ENCODE data around the gene ATG4D.

Gene ATG4D

DNA sequence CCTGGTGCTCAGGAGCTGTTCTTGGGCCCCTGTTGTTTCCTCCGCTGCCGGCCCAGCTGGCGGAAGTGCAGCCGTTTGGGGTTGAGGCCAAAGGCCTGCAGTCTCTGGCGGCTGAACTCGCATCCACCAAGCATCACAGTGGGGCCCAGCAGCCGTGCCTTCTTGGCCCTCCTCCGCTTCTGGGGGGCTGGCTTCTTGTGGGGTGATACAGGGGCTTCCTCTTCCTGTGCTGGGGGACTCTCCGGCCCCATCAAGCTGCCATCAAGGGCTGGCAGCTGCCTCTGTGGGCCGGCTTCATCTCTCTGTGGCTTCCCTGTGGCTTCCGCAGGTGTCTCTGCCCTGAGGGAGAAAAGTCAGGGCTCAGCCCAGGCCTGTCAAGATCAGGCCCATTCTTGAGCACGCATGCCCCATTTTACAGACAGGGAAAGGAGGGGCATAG, 10.3 kb downstream of the ATG4D start:
- TF ChIP-seq, protein P1, sequence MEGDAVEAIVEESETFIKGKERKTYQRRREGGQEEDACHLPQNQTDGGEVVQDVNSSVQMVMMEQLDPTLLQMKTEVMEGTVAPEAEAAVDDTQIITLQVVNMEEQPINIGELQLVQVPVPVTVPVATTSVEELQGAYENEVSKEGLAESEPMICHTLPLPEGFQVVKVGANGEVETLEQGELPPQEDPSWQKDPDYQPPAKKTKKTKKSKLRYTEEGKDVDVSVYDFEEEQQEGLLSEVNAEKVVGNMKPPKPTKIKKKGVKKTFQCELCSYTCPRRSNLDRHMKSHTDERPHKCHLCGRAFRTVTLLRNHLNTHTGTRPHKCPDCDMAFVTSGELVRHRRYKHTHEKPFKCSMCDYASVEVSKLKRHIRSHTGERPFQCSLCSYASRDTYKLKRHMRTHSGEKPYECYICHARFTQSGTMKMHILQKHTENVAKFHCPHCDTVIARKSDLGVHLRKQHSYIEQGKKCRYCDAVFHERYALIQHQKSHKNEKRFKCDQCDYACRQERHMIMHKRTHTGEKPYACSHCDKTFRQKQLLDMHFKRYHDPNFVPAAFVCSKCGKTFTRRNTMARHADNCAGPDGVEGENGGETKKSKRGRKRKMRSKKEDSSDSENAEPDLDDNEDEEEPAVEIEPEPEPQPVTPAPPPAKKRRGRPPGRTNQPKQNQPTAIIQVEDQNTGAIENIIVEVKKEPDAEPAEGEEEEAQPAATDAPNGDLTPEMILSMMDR (IDR thresholded peaks at IDR 0.05) = no peak
- no peak for TF ChIP-seq ZFX (IDR thresholded peaks at IDR 0.05; ENCODE audit: borderline replicate concordance)
- H3K27ac ChIP-seq = peak overlapping the region; percentile 30

DNA sequence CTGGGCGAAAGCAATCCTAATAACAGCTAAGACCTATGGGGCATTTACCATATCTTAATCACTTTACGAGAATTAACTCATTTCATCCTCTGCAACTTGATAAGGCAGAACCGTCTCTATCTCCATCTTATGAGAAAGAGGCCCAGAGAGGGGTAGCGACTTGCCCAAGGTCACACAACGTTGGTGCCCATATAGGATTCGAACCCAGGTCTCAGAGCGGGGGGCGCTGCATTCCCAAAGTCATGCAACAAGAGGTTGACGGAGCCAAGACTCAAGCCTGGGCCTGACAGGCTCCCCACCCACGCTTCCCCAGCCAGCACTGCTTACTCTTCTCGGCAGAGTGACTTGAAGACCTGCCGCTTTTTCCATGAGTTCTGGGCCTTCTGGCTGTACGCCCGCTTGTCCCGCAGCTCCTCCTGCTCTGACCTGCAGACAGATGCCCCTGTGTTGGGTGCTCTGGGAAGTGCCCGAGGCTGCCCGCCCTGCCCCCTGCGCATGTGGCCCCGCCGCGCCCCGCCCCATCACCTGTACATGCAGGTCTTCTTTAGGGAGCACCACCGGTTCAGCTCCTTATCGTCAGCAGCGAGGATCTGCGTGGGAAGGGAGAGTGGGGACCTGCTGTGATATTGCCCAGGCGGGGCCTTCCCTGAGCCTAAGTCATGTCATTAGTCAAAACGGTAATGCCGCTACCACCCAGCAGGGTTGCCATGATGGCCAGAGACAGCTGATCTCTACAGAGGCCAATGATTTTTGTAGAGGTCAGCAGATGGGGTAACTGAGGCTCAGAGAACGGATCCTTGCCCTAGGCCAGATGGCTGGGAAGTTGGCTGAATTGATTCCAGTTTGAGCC, 11.3 kb downstream of the ATG4D start:
- peak overlapping the region; percentile 30 for H3K27ac ChIP-seq
- TF ChIP-seq ZFX (IDR thresholded peaks at IDR 0.05; ENCODE audit: borderline replicate concordance) = no peak
- TF ChIP-seq, protein P1 (IDR thresholded peaks at IDR 0.05) = no peak

DNA sequence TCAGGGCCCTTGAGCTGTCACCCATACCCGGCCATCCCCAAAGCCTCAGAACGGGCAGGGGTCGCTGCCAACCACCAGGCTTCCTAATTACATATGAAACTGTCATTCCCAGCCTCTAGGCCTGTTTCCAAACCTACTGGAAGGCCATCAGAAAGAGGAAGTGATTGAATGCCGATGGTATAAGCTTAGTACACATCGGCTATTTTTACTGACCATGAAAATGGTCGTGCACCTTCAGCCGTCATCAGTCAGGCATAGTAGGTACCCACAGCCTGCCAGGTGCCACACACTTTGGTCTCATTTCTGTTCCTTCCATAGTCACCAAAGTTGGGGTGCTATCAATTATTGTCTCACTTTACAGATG, 11.9 kb downstream of the ATG4D start:
- H3K27ac ChIP-seq = peak overlapping the region; percentile 27
- TF ChIP-seq, protein P1 (IDR thresholded peaks at IDR 0.05) = no peak
- TF ChIP-seq ZFX (IDR thresholded peaks at IDR 0.05; ENCODE audit: borderline replicate concordance) = no peak

DNA sequence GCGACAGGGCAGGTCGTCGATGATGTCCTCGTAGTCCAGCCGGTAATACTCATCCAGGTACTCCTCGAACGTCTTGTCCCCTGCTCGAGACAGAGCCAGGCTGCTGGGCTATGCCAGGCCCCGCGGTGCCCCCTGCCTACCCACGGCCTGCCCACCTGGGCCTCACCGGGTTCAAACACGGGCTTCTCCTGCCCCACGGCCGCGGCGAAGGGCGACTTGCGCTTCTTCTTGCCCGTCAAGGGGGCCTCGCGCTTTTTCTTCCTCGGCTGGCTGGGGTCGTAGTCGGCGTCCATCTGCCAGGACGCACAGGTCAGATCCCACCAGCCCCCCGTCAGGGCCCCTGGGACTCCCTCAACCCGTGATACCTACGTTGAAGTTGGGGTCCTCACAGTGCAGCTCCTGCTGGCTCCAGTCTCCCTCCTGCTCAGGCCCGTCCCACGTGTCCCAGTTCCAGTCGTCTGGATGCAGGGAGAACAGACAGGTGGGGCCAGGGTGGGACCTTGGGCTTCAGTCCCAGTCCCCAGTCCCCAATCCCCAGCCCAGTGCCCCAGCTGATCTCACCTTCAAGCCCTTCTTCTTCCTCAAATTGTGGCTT, 14.0 kb downstream of the ATG4D start:
- TF ChIP-seq, protein P1 (IDR thresholded peaks at IDR 0.05) = no peak
- TF ChIP-seq ZFX (IDR thresholded peaks at IDR 0.05; ENCODE audit: borderline replicate concordance) = no peak
- no peak overlapping the region for H3K27ac ChIP-seq

DNA sequence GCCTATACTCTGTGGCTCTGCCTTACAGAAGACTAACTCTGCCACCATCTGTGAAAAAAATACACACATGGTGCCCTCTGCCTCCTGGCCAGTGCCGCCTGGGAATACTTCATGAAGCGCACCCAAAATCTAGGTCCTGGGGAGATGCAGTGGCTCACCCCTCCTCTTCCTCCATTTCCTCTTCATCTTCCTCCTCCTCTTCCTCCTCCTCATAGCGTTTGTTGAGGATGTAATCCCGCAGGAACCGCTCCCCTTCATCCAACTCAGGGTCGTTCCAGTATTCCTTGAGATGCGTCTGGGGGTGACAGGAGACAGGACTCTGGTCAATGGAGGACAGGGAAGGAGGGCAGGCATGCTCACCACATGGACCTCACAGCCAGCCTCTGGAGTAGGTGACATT, 16.4 kb downstream of the ATG4D start:
- H3K27ac ChIP-seq = no peak overlapping the region
- TF ChIP-seq ZFX (IDR thresholded peaks at IDR 0.05; ENCODE audit: borderline replicate concordance) = no peak
- TF ChIP-seq, protein P1 (IDR thresholded peaks at IDR 0.05) = no peak

DNA sequence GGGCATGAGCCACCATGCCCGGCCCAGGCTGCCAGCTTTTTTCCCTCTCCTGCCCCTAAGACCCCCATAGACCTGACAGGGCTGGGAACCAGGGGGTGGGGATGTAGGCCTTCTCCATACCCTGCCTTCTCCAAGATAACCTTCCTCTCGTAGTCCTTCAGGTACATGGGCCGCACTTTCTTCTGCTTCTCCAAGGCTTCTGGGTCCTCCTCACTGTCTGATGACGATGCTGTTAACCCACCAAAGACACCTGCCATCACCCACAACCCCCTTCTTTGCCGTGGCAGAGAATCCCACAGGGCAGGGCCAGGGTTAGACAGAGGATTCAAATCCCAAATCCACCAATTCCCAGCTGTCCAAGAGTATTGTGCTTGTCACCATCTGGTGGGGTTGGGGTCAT, 18.9 kb downstream of the ATG4D start:
- no peak overlapping the region for H3K27ac ChIP-seq
- TF ChIP-seq ZFX (IDR thresholded peaks at IDR 0.05; ENCODE audit: borderline replicate concordance) = no peak
- TF ChIP-seq, protein P1 (IDR thresholded peaks at IDR 0.05) = no peak

DNA sequence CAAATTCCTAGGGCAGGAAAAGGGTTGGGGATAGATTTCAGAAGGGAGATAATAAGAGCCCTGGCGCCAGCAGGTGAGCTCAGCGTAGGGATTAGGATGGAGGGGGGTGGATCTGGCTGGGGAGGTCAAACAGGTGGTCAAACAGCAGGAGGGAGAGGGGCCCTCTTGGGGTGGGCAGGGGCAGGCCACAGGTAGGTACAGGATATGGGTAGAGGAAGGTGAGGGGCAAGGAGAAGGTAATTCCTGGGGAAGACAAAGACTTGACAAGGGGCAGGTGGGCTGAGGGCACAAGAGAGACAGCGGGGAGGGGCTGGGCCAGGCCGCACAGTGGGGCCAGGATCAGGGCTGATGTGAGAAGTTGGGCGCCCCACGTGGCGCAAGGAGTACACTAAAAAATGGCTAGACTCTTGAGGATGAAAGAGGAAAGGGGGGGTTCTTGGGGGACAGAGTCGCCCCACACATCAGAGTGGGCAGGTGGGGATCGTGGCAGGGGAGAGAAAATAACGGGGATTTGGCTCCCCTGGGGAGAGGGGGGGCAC, 21.4 kb downstream of the ATG4D start:
- TF ChIP-seq ZFX (IDR thresholded peaks at IDR 0.05; ENCODE audit: borderline replicate concordance) = no peak
- TF ChIP-seq, protein P1 (IDR thresholded peaks at IDR 0.05) = no peak
- H3K27ac ChIP-seq = peak overlapping the region; percentile 82
